ENCODE results near the gene QSER1.

DNA sequence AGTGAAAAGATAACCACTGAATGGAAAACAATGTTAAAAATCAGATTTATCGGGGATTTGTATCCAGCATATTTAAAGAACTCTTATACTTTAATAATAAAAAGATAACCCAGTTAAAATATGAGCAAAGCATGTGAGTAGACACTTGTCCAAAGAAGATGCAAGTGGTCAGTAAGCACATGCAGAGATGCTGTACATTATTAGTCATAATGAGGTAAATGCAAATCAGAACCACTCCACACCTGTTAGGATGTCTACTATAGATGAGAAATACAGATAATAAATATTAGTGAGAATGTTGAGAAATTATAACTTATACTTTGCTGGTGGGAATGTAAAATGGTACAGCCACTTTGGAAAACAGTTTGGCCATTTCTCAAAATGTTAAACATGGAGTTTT is 28.0 kb downstream of the QSER1 start:
- TF ChIP-seq CTCF (conservative IDR thresholded peaks at IDR 0.05) (no peak), ZFX (IDR thresholded peaks at IDR 0.05) (no peak)
